GM19239 (cell line): ENCODE measurements around the gene IGFBP4.

ENCODE experiments used
- DNase-seq: peaks from one replicate; pipeline ENCODE4 v3.0.0; 2011; ENCODE audit warnings: low spot score; ENCODE audit not compliant: insufficient read length
- FAIRE-seq: peaks from 2 replicates; lab custom pipeline; 2011; peaks lifted over from hg19 to GRCh38; lab: Jason Lieb, UNC

IGFBP4 gene

GRCh38 chr17:40430272-40431230 lies 12.7 kb upstream of the IGFBP4 start:
- no peak for DNase-seq
- FAIRE-seq = no peak

GRCh38 chr17:40431231-40431602 lies 12.0 kb upstream of the IGFBP4 start:
- FAIRE-seq (no peak), DNase-seq (no peak)

GRCh38 chr17:40432864-40433528 lies 10.3 kb upstream of the IGFBP4 start:
- no peak for FAIRE-seq
- DNase-seq = no peak

DNA sequence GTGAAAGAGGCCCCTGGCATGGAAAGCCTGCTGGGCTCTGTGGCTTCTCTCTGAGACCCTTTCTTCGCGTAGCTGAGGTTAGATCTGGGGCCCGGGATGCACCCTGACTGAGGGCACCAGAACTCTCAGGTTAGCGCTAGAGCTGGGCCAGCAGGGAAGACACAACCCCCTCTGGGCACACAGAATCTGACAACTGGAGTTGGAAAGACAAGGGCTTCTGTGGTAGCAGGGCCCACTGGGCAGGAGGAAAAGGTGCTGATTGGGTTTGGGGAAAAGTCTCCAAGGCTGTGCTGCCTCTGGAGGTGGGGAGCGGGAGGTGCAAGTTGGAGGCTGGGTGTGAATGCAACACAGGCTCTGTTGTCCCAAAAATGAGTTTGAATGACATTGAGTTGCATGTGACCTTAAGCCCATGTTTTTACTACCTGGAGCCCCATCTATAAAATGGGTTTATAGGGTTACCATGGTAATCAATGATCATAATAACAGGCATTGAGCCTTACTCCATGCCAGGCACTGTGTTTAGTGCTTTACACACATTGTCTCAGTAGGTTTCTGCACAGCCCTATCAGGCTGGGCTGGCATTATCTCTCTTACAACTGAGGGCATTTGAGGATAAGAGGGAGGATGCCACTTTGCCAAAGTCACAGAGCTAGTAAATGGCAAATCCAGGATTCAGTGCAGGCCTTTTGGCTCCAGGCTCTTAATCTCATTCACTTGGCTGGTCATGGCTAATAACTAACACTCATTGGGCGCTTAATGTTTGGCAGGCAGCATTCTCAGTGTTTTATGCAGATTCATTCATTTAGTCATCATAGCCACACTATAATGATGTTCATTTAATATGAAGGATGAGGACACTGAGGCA lies 9.5 kb upstream of the IGFBP4 start:
- peak; percentile 85 for FAIRE-seq
- DNase-seq = no peak

DNA sequence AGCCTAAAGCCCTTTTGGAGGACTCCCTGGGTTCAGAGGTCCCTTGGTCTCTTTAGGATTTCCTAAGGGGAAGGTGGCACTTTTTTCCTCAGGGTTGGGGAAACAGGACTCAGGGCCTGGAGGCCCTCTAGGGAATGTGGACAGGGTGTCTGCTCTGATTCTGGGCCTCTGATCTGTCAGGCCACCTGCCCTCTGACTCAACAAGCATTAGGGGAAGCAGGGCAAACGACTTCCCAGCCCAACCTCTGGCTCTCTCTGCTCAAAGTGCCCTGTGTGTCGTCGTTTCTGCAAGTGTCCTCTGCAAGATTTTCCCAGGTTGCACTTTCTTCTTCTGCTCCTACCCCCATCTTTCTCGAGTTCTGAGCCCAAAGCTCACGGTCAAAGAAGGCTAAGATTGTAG lies 6.6 kb upstream of the IGFBP4 start:
- DNase-seq (no peak), FAIRE-seq (no peak)

DNA sequence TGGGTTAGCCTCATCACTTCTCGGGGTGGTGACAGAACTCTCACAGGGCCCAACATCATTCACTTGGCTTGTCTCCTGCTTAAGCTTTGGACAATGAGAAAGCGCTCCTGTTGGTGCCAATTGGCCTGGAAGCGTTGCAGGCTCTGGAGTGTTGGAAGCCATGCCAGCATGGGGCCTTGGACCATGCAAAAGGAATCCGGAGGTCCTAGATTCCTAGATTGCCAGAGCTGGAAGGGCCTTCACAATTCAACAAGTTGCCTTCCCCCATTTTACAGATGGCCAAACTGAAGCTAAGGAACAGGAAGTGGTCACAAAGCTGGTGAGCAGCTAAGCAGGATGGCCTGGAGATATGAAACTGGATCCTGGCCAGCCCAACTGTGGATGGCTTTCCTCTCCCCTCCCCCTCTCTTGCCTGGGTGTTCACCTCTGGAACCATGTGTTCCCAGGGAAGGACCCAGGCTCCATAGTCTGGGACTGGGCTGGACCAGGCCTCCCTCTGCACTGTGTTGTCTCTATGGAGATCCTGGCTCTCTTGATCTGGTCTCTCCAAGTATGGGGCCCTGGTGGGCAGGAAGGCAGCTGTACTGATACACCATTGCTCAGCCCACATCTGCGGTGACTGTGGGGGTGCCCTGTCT lies 6.0 kb upstream of the IGFBP4 start:
- DNase-seq (no peak), FAIRE-seq (no peak)

- FAIRE-seq = no peak
Observed at GRCh38 chr17:40440166-40440565, 3.1 kb upstream of the IGFBP4 start.

GRCh38 chr17:40442392-40443195 lies 656 bp upstream of the IGFBP4 start:
- no peak for DNase-seq
- no peak for FAIRE-seq

More at GRCh38 chr17:40440166-40440565, 3.1 kb upstream of the IGFBP4 start:
- DNase-seq = no peak

DNA sequence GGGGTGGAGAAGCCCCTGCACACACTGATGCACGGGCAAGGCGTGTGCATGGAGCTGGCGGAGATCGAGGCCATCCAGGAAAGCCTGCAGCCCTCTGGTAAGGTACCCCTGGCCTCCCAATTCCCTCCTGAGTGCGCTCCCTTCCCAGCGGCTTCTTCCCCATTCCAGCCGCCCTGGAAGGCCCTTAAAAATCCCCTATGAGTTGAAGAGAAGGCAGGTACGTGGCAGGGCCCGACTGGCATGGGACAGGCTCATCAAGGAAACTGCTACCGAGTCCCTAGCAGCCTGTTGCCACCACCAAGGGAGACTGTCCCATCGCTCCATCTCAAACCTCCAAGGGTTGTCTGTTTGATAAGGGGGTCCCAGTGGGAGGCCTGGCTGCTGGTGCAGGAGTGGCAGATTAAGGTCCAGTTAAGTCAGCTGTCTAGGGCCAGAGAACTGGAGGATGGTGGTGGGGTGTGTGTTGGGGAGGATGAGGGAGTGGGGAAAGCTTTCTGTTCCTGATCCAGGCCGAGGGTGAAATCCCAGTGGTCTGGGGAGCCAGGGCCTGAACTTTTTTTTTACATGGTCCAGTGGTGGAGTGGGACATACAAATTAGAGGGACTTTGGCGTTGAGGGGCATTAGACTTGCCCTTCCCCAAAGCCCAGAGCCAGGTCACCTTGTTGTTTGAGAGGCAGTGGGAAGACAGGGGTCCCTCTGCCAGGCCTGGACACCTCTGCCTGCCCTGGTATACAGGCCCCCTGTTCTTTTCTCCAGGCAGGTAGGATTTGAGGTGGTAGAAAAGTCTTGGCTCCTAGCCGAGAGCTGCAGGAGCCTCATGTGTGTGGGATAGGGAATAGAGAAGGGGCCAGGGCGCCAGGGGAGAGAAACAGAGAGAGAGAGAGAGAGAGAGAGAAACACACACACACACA lies 994 bp downstream of the IGFBP4 start:
- FAIRE-seq (no peak), DNase-seq (no peak)

GRCh38 chr17:40445751-40446468 lies 2.7 kb downstream of the IGFBP4 start:
- DNase-seq = no peak
- no peak for FAIRE-seq

GRCh38 chr17:40447148-40447644 lies 3.9 kb downstream of the IGFBP4 start:
- DNase-seq = no peak
- FAIRE-seq = no peak

GRCh38 chr17:40447806-40448205 lies 4.6 kb downstream of the IGFBP4 start:
- DNase-seq (no peak), FAIRE-seq (no peak)

DNA sequence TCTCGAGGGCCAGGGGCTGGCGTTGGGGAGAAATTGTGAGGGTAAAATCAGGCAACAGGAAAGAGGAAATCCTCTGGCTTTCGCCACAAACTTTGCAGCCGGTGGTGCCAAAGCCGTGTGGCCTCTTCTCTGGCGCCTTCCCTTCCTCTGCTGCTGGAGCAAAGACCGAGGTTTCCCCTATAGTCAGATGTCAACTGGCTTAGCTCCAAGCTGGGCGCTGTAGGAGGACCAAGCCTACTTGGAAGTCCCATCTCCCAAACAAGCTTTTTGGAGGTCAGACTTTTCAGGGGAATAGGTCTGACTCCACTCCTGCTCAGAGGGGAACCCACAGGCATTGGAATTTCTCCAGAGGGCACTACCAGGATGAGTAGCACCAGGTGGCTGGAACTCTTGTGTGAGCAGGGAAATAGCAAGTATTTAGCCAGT lies 5.0 kb downstream of the IGFBP4 start:
- no peak for DNase-seq
- no peak for FAIRE-seq

DNA sequence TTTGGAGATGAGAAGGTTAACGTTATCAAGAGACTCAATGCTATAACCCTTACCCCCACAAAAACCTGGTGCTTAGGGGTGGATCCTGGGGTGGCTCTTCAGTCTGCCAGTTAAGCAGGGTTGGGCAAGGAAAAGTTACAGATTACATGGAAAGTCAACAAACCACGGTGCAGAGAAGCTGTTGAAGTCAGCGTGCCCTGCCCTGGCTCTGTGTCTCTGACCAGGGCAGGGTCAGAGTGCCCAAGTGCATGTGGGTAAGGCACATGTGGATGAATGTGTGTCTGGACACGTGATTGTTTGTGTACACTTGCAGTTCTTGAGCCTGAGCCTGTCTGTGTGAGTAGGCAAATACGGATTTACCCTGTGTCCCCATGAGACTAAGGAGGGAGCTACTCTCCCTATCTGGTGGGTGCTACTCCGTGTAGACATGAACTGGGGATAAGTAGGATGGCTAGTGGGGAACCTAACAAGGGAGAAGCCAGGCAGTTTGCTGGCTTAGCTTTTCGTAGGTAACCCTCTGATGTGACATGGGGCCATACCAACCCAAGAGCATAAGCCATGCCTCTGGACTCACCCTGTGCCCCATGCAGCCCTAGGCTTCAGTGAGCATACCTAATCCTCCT lies 5.5 kb downstream of the IGFBP4 start:
- FAIRE-seq (no peak), DNase-seq (no peak)

- FAIRE-seq (peak; percentile 72), DNase-seq (peak; percentile 39)
Observed at GRCh38 chr17:40450175-40450574, 6.9 kb downstream of the IGFBP4 start.

GRCh38 chr17:40451420-40451819 lies 8.2 kb downstream of the IGFBP4 start:
- no peak for FAIRE-seq
- no peak for DNase-seq

GRCh38 chr17:40452216-40452787 lies 9.1 kb downstream of the IGFBP4 start:
- FAIRE-seq (no peak), DNase-seq (no peak)
